IMR-90 (cell line): ENCODE data around the gene FBXL5. TPM values are rescaled to one million over a fixed set of nuclear protein-coding genes. Genes with fewer than 3 reads are reported as not detected.

ENCODE experiments used
- ATAC-seq: fragments of 200-7000 bp; cut with Tn5 transposase; 2 replicates; pipeline ENCODE4 v1.9.1; 2020; ENCODE audit warnings: low read depth, mild to moderate bottlenecking, moderate library complexity
- BruUV-seq: library from RNA; stranded (reverse); fragments of 400-500 nt; replicated peaks from 2 replicates; lab custom pipeline; 2021; lab: Mats Ljungman, UMichigan
- CTCF ChIA-PET: fragments of 300-600 bp; formaldehyde crosslinking; extraction: SDS; loops from one replicate; lab custom pipeline; 2021; ENCODE audit warnings: antibody characterized with exemption; lab: Yijun Ruan, JAX
- POLR2A ChIA-PET: fragments of 300-600 bp; sonication (Branson Sonifier 250); formaldehyde crosslinking; loops from one replicate; lab custom pipeline; 2022; ENCODE audit warnings: antibody characterized with exemption; ENCODE audit not compliant: unreplicated experiment; lab: Charles Lee
- DNase-seq: peaks from one replicate; pipeline ENCODE4 v3.0.0; 2013
- H2AFZ ChIP-seq: replicated peaks from 2 replicates; pipeline ENCODE3; 2013; ENCODE audit warnings: low read length, mild to moderate bottlenecking; ENCODE audit not compliant: poor library complexity
- H2AK5ac ChIP-seq: 2 replicates; pipeline ENCODE4 v1.6.1; 2013; ENCODE audit warnings: low read depth, low read length, inconsistent platforms
- H2AK9ac ChIP-seq: replicated peaks from 2 replicates; pipeline ENCODE3; 2013; ENCODE audit warnings: mild to moderate bottlenecking, low read depth, low read length, moderate library complexity; ENCODE audit not compliant: poor library complexity
- H2BK120ac ChIP-seq: 2 replicates; pipeline ENCODE4 v1.6.1; 2013; ENCODE audit warnings: low read depth, low read length, inconsistent platforms
- H2BK15ac ChIP-seq: 3 replicates; pipeline ENCODE4 v1.6.1; 2013; ENCODE audit warnings: low read depth, low read length, inconsistent platforms
- H2BK20ac ChIP-seq: 2 replicates; pipeline ENCODE4 v1.6.1; 2013; ENCODE audit warnings: low read depth, mild to moderate bottlenecking, inconsistent platforms, low read length, moderate library complexity
- H2BK5ac ChIP-seq: 2 replicates; pipeline ENCODE4 v1.6.1; 2013; ENCODE audit warnings: mild to moderate bottlenecking, low read depth, low read length, inconsistent platforms; ENCODE audit not compliant: poor library complexity, severe bottlenecking
- H3K14ac ChIP-seq: replicated peaks from 2 replicates; pipeline ENCODE4 v1.6.1; 2013; ENCODE audit warnings: low read depth, low read length, inconsistent platforms
- H3K18ac ChIP-seq: 2 replicates; pipeline ENCODE4 v1.6.1; 2013; ENCODE audit warnings: low read depth, low read length, control low read depth
- H3K23ac ChIP-seq: 2 replicates; pipeline ENCODE4 v1.6.1; 2013; ENCODE audit warnings: low read depth, low read length, inconsistent platforms
- H3K27ac ChIP-seq: 2 replicates; pipeline ENCODE4 v1.5.1; 2013; ENCODE audit warnings: mild to moderate bottlenecking, control low read depth, low read length; ENCODE audit not compliant: insufficient read depth
- H3K27me3 ChIP-seq: 2 replicates; pipeline ENCODE4 v1.6.1; 2013; ENCODE audit warnings: low read length; ENCODE audit not compliant: control insufficient read depth, insufficient read depth
- H3K36me3 ChIP-seq: 2 replicates; pipeline ENCODE4 v1.6.1; 2013; ENCODE audit warnings: low read length, mixed read lengths; ENCODE audit not compliant: control insufficient read depth, insufficient read depth
- H3K4ac ChIP-seq: 2 replicates; pipeline ENCODE4 v1.6.1; 2013; ENCODE audit warnings: low read depth, low read length, inconsistent platforms
- H3K4me1 ChIP-seq: 2 replicates; pipeline ENCODE4 v1.6.1; 2013; ENCODE audit warnings: low read length, mixed read lengths; ENCODE audit not compliant: control insufficient read depth, insufficient read depth
- H3K4me2 ChIP-seq: 2 replicates; pipeline ENCODE4 v1.6.1; 2013; ENCODE audit warnings: low read depth, mild to moderate bottlenecking, control low read depth, low read length, moderate library complexity
- H3K4me3 ChIP-seq: 2 replicates; pipeline ENCODE4 v1.5.1; 2013; ENCODE audit warnings: low read depth, mild to moderate bottlenecking, control low read depth, low read length, moderate library complexity; ENCODE audit not compliant: insufficient read depth
- H3K56ac ChIP-seq: 2 replicates; pipeline ENCODE4 v1.6.1; 2013; ENCODE audit warnings: low read length, inconsistent platforms; ENCODE audit not compliant: insufficient read depth; ENCODE audit errors: extremely low read depth
- H3K79me1 ChIP-seq, 2 experiments: 2 replicates each; pipeline ENCODE4 v1.6.1; 2013; ENCODE audit warnings: low read length in 2 of 2, inconsistent platforms in 1 of 2, low read depth in 1 of 2
- H3K9ac ChIP-seq: 2 replicates; pipeline ENCODE4 v1.6.1; 2013; ENCODE audit warnings: low read depth, low read length, control low read depth
- H3K9me1 ChIP-seq: 2 replicates; pipeline ENCODE4 v1.6.1; 2013; ENCODE audit warnings: low read length, inconsistent platforms; ENCODE audit not compliant: insufficient read depth
- H3K9me3 ChIP-seq: 2 replicates; pipeline ENCODE4 v1.6.1; 2013; ENCODE audit warnings: low read length; ENCODE audit not compliant: control insufficient read depth, insufficient read depth
- H4K20me1 ChIP-seq: 2 replicates; pipeline ENCODE4 v1.6.1; 2013; ENCODE audit warnings: low read length, inconsistent platforms; ENCODE audit not compliant: insufficient read depth
- H4K5ac ChIP-seq: 2 replicates; pipeline ENCODE4 v1.6.1; 2013; ENCODE audit warnings: mild to moderate bottlenecking, low read depth, low read length, control low read depth
- H4K8ac ChIP-seq, 2 experiments: 2 replicates each; pipeline ENCODE4 v1.6.1; 2013; ENCODE audit warnings: low read depth in 2 of 2, low read length in 2 of 2, control low read depth in 1 of 2, inconsistent platforms in 1 of 2
- H4K91ac ChIP-seq: 2 replicates; pipeline ENCODE4 v1.6.1; 2013; ENCODE audit warnings: low read depth, low read length, inconsistent platforms; ENCODE audit not compliant: insufficient read depth
- BHLHE40 ChIP-seq: fragments of 150-350 bp; IDR thresholded peaks from 2 replicates; pipeline ENCODE4 v1.6.1; 2016; ENCODE audit warnings: mild to moderate bottlenecking, low read depth, low read length
- CEBPB ChIP-seq: IDR thresholded peaks from 2 replicates; pipeline ENCODE4 v1.6.1; 2012; ENCODE audit warnings: low read depth, low read length, improper control_type of control experiment
- CHD1 ChIP-seq: IDR thresholded peaks from 2 replicates; pipeline ENCODE4 v1.6.1; 2012; ENCODE audit warnings: low read depth, low read length, improper control_type of control experiment
- FOS ChIP-seq: fragments of 150-350 bp; IDR thresholded peaks from 2 replicates; pipeline ENCODE4 v1.6.1; 2016; ENCODE audit warnings: low read depth, low read length
- MAFK ChIP-seq: IDR thresholded peaks from 2 replicates; pipeline ENCODE4 v1.6.1; 2012; ENCODE audit warnings: low read depth, low read length, improper control_type of control experiment
- MAZ ChIP-seq: IDR thresholded peaks from 2 replicates; pipeline ENCODE4 v1.6.1; 2012; ENCODE audit warnings: low read depth, mild to moderate bottlenecking, low read length, improper control_type of control experiment, moderate library complexity, borderline replicate concordance
- MXI1 ChIP-seq: IDR thresholded peaks from 2 replicates; pipeline ENCODE4 v1.6.1; 2012; ENCODE audit warnings: low read depth, mild to moderate bottlenecking, low read length, moderate library complexity, borderline replicate concordance
- NFE2L2 ChIP-seq: fragments of 150-350 bp; IDR thresholded peaks from 2 replicates; pipeline ENCODE4 v1.6.1; 2016; ENCODE audit warnings: low read depth, mild to moderate bottlenecking, low read length
- POLR2A ChIP-seq: IDR thresholded peaks from 2 replicates; pipeline ENCODE4 v1.6.1; 2012; ENCODE audit warnings: mild to moderate bottlenecking, low read depth, low read length
- RCOR1 ChIP-seq: IDR thresholded peaks from 2 replicates; pipeline ENCODE4 v1.6.1; 2012; ENCODE audit warnings: mild to moderate bottlenecking, low read length, improper control_type of control experiment; ENCODE audit not compliant: insufficient replicate concordance
- SMC3 ChIP-seq: fragments of 150-350 bp; IDR thresholded peaks from 2 replicates; pipeline ENCODE4 v1.6.1; 2016; ENCODE audit warnings: low read depth, mild to moderate bottlenecking, antibody characterized with exemption, low read length, moderate library complexity
- WGBS, 2 experiments: methylation state at CpG; one replicate each; pipeline versions ENCODE4 v1.1.5 to v1.1.7; 2013; ENCODE audit warnings: missing lambda C conversion rate in 2 of 2; ENCODE audit not compliant: insufficient read length in 1 of 2; ENCODE audit errors: extremely low coverage in 2 of 2; 5-methylcytosine and 5-hydroxymethylcytosine counted together
- dilution Hi-C: fragments of 300-500 bp; cut with HindIII; formaldehyde crosslinking; loops from one replicate; pipeline ENCODE4 v1.14.3; 2018; ENCODE audit warnings: low sequenced_read_pairs; ENCODE audit not compliant: unreplicated experiment
- in situ Hi-C: fragments of 300-500 bp; cut with MboI; formaldehyde crosslinking; loops from 3 replicates; pipeline ENCODE4 v1.14.3; 2019; ENCODE audit warnings: low sequenced_read_pairs, inconsistent platforms, mixed read lengths
- intact Hi-C: fragments of 100-400 bp; cut with micrococcal nuclease; formaldehyde crosslinking; loops from 2 replicates; pipeline ENCODE4 v1.10.0; 2022
- polyA plus RNA-seq, 3 experiments: library from polyadenylated mRNA; depleted of rRNA; stranded (reverse); fragments of >200 nt; gene quantifications; 2 replicates each; pipeline ENCODE4 v1.2.3, GENCODE V29; 2012; ENCODE audit warnings: low replicate concordance in 1 of 3
- total RNA-seq: library from RNA; depleted of rRNA; stranded (reverse); fragments of >200 nt; gene quantifications from 2 replicates; pipeline ENCODE4 v1.2.3, GENCODE V29; 2012
- TF ChIP-seq, protein P1 (sequence below): conservative IDR thresholded peaks from 2 replicates; pipeline ENCODE4 v1.5.1; 2012; ENCODE audit warnings: mild to moderate bottlenecking, low read depth, low read length, improper control_type of control experiment
- TF ChIP-seq, protein P2 (sequence below): fragments of 150-350 bp; IDR thresholded peaks from 2 replicates; pipeline ENCODE4 v1.6.1; 2016; ENCODE audit warnings: low read depth, mild to moderate bottlenecking, low read length, moderate library complexity, borderline replicate concordance
- TF ChIP-seq, protein P3 (sequence below): fragments of 150-350 bp; IDR thresholded peaks from 2 replicates; pipeline ENCODE4 v1.6.1; 2017; ENCODE audit warnings: mild to moderate bottlenecking, antibody characterized with exemption, low read length, low read depth

Gene FBXL5
- total and polyA plus RNA-seq, 2 of the 4 experiments (the other 2 are of a cell fraction) = 20.3 to 62.6 TPM

DNA sequence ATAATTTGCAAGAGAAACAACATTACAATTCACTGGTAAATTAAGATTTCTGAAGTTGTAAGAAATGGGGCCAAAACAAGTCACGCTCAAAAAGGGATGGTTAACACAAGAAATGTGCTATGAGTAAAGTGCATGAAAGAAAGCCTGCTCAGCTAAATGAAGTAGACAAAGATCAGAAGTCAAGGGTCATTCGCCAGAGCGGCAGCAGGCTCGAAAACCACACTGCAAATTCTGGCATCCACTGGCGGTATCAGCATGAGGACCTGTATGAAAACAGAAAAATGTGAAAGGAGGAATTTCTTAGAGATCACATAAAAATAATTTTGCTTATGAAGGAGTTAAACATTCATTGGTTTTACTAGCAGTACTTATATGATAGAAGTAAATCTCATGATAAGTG, 49.6 kb downstream of the FBXL5 start:
- Histone ChIP-seq H3K27ac (no peak overlapping the region), H2BK120ac (no peak overlapping the region), H3K14ac (no peak overlapping the region), H3K79me1 (peaks cover 3 to 5% of the 10 kb centered on the region in 2 experiments; a peak in 3 of 4 replicates), H2AFZ (no peak overlapping the region), H2AK9ac (no peak overlapping the region), H3K4me2 (no peak overlapping the region), H3K23ac (no peak overlapping the region), H3K36me3 (peaks cover 9% of the 10 kb centered on the region), H3K56ac (no peak overlapping the region), H3K4me3 (no peak overlapping the region), H3K18ac (no peak overlapping the region), H2BK15ac (no peak overlapping the region), H2BK5ac (no peak overlapping the region), H3K4ac (no peak overlapping the region), H3K9me3 (no peaks in the 10 kb centered on the region; the same call in 1 of the 2 replicates), H3K27me3 (no peaks in the 10 kb centered on the region), H4K5ac (no peak overlapping the region), H3K9me1 (no peaks in the 10 kb centered on the region; the same call in 1 of the 2 replicates), H4K20me1 (no peaks in the 10 kb centered on the region), H2AK5ac (no peak overlapping the region), H4K91ac (no peak overlapping the region), H3K4me1 (no peaks in the 10 kb centered on the region), H4K8ac (no peak overlapping the region), H2BK20ac (no peak overlapping the region), H3K9ac (no peak overlapping the region)
- dilution Hi-C loops (no loop called here), in situ Hi-C loops (no loop called here), intact Hi-C loops (no loop called here)
- no peak for ATAC-seq
- WGBS, 2 experiments = no CpG with 5 or more reads among the region's 5 CpGs
- ChIA-PET CTCF (interaction anchor here (0.6 kb wide), 1 partner anchor 36 kb away, joined by 8 read pairs; no protein-coding TSS in a partner anchor), POLR2A (no interaction called here)
- no TSS peak for BruUV-seq
- DNase-seq = no peak
- TF ChIP-seq POLR2A (no peak), MAFK (no peak), RCOR1 (no peak), CHD1 (no peak), MAZ (no peak), BHLHE40 (no peak), MXI1 (no peak), NFE2L2 (no peak), SMC3 (no peak), CEBPB (no peak), FOS (no peak)
- TF ChIP-seq, protein P1, sequence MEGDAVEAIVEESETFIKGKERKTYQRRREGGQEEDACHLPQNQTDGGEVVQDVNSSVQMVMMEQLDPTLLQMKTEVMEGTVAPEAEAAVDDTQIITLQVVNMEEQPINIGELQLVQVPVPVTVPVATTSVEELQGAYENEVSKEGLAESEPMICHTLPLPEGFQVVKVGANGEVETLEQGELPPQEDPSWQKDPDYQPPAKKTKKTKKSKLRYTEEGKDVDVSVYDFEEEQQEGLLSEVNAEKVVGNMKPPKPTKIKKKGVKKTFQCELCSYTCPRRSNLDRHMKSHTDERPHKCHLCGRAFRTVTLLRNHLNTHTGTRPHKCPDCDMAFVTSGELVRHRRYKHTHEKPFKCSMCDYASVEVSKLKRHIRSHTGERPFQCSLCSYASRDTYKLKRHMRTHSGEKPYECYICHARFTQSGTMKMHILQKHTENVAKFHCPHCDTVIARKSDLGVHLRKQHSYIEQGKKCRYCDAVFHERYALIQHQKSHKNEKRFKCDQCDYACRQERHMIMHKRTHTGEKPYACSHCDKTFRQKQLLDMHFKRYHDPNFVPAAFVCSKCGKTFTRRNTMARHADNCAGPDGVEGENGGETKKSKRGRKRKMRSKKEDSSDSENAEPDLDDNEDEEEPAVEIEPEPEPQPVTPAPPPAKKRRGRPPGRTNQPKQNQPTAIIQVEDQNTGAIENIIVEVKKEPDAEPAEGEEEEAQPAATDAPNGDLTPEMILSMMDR = no peak
- TF ChIP-seq, protein P2, sequence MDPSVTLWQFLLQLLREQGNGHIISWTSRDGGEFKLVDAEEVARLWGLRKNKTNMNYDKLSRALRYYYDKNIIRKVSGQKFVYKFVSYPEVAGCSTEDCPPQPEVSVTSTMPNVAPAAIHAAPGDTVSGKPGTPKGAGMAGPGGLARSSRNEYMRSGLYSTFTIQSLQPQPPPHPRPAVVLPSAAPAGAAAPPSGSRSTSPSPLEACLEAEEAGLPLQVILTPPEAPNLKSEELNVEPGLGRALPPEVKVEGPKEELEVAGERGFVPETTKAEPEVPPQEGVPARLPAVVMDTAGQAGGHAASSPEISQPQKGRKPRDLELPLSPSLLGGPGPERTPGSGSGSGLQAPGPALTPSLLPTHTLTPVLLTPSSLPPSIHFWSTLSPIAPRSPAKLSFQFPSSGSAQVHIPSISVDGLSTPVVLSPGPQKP = no peak
- TF ChIP-seq, protein P3, sequence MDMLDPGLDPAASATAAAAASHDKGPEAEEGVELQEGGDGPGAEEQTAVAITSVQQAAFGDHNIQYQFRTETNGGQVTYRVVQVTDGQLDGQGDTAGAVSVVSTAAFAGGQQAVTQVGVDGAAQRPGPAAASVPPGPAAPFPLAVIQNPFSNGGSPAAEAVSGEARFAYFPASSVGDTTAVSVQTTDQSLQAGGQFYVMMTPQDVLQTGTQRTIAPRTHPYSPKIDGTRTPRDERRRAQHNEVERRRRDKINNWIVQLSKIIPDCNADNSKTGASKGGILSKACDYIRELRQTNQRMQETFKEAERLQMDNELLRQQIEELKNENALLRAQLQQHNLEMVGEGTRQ = no peak
